GM21447 (cell line): ENCODE data around the gene PFDN5.
"Not testable (repeated sequence)": the region's sequence is repeated elsewhere in the genome, so short reads cannot be mapped to it uniquely, and the experiment has no call there.

Experiments
- ATAC-seq: cut with Tn5 transposase; IDR thresholded peaks from one replicate; pipeline ENCODE4 v1.9.1; 2021; ENCODE audit not compliant: unreplicated experiment

Gene PFDN5

GRCh38 chr12:53286448-53286847, 8.9 kb upstream of the PFDN5 start:
- no peak for ATAC-seq

GRCh38 chr12:53287741-53288216, 7.6 kb upstream of the PFDN5 start:
- ATAC-seq: no peak

- no peak for ATAC-seq
Observed at GRCh38 chr12:53288322-53288721, 7.0 kb upstream of the PFDN5 start.

GRCh38 chr12:53289891-53290290, 5.5 kb upstream of the PFDN5 start:
- ATAC-seq: no peak

GRCh38 chr12:53290661-53291060, 4.7 kb upstream of the PFDN5 start:
- ATAC-seq: no peak

GRCh38 chr12:53292426-53292825, 2.9 kb upstream of the PFDN5 start:
- no peak for ATAC-seq

- no peak for ATAC-seq
Observed at GRCh38 chr12:53295891-53296219, 513 bp downstream of the PFDN5 start.

- ATAC-seq: not testable (repeated sequence)
Observed at GRCh38 chr12:53297106-53297505, 1.8 kb downstream of the PFDN5 start.

- no peak for ATAC-seq
Observed at GRCh38 chr12:53298164-53298563, 2.8 kb downstream of the PFDN5 start.

GRCh38 chr12:53299101-53299453, 3.7 kb downstream of the PFDN5 start:
- no peak for ATAC-seq

- peak; percentile 83 for ATAC-seq
Observed at GRCh38 chr12:53299454-53300180, 4.3 kb downstream of the PFDN5 start, which contains the start of gene MYG1. Gene MYG1 (plus strand): TSS chr12:53299695. CDS start chr12:53299738, 43 bp downstream.

- no peak for ATAC-seq
Observed at GRCh38 chr12:53300187-53300586, 4.8 kb downstream of the PFDN5 start.

GRCh38 chr12:53302903-53303302, 7.6 kb downstream of the PFDN5 start:
- ATAC-seq: no peak

GRCh38 chr12:53306826-53307225, 11.5 kb downstream of the PFDN5 start:
- ATAC-seq: no peak

GRCh38 chr12:53308276-53308675, 12.9 kb downstream of the PFDN5 start:
- ATAC-seq: no peak

- no peak for ATAC-seq
Observed at GRCh38 chr12:53313996-53314395, 18.7 kb downstream of the PFDN5 start.

GRCh38 chr12:53320352-53321195, 25.2 kb downstream of the PFDN5 start:
- ATAC-seq: no peak

- ATAC-seq: peak; percentile 40
Observed at GRCh38 chr12:53324113-53324778, 28.9 kb downstream of the PFDN5 start.

- ATAC-seq: peak; percentile 45
Observed at GRCh38 chr12:53324779-53325510, 29.6 kb downstream of the PFDN5 start.

GRCh38 chr12:53325511-53326061, 30.2 kb downstream of the PFDN5 start:
- no peak for ATAC-seq
